ENCODE results near the gene CNTNAP2.

CNTNAP2 gene

DNA sequence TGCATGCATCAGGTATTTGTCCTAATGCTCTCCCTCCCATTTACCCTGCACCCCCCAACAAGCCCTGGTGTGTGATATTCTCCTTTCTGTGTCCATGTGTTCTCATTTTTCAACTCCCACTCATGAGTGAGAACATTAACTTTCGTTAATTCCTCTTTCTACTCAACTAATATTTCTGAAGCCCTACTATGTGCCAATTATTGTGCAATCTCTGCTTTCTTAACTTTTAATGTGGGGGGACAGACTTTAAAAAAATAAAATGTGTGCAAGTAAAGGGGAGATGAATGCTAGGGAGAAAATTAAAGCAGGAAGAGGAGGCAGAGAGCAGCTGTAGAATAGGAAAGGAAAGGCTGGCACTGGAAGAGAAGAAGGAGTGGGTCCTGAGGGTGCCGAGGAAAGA is 1520.0 kb downstream of the CNTNAP2 start:
- no peak for DNase-seq (ENCODE audit: extremely low spot score)
- ChIA-PET POLR2A (no interaction called here), CTCF (no interaction called here)
- no peak for TF ChIP-seq ARNT (IDR thresholded peaks at IDR 0.05)
- TF ChIP-seq ZNF384 (IDR thresholded peaks at IDR 0.05): no peak
- TF ChIP-seq, protein P1, sequence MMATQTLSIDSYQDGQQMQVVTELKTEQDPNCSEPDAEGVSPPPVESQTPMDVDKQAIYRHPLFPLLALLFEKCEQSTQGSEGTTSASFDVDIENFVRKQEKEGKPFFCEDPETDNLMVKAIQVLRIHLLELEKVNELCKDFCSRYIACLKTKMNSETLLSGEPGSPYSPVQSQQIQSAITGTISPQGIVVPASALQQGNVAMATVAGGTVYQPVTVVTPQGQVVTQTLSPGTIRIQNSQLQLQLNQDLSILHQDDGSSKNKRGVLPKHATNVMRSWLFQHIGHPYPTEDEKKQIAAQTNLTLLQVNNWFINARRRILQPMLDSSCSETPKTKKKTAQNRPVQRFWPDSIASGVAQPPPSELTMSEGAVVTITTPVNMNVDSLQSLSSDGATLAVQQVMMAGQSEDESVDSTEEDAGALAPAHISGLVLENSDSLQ (IDR thresholded peaks at IDR 0.05): no peak
- TF ChIP-seq FOXK2 (IDR thresholded peaks at IDR 0.05): no peak
- TF ChIP-seq LEF1 (IDR thresholded peaks at IDR 0.05; ENCODE audit: borderline replicate concordance): no peak

DNA sequence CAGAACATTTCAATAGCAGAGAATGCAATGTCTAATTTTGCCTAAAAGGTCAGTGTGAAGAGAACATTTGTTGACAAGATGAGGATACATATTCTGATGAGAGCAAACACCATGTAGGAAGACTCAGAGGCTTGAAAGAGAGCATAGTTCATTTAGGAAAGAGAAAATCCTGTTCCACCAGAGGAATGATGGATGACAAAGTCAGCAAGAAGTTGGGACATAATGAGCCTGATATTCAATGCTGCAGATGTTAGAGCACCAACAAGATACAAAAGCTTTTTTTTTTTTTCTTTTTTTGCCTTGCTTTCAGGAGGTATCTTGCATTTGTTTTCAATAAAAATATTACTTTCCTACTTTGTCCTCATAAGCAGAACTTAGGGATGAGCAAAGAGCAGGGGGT is 1522.0 kb downstream of the CNTNAP2 start:
- CTCF ChIA-PET: no interaction called here
- TF ChIP-seq ELF4 (IDR thresholded peaks at IDR 0.05) (no peak), FOXA1 (IDR thresholded peaks at IDR 0.05) (no peak), SUZ12 (IDR thresholded peaks at IDR 0.05) (no peak)
- POLR2A ChIA-PET: no interaction called here
- no peak for DNase-seq (ENCODE audit: extremely low spot score)

DNA sequence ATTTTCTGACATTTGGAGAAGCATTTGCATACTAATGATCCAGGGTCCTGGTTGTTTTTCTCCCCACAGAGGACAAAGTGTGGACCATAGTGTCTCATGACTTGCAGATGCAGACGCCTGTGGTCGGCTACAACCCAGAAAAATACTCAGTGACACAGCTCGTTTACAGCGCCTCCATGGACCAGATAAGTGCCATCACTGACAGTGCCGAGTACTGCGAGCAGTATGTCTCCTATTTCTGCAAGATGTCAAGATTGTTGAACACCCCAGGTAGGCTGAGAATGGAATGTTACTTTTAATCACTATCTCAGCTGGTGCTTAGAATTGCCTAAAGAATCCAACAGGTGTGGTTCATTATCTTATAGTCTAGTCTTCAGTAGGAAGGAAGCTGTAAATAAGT is 1522.4 kb downstream of the CNTNAP2 start:
- ChIA-PET CTCF (no interaction called here), POLR2A (no interaction called here)
- TF ChIP-seq FOXK2 (IDR thresholded peaks at IDR 0.05): no peak
- TF ChIP-seq BHLHE40 (IDR thresholded peaks at IDR 0.05; ENCODE audit: borderline replicate concordance): no peak
- TF ChIP-seq, protein P1 (IDR thresholded peaks at IDR 0.05): no peak
- DNase-seq (ENCODE audit: extremely low spot score): no peak

DNA sequence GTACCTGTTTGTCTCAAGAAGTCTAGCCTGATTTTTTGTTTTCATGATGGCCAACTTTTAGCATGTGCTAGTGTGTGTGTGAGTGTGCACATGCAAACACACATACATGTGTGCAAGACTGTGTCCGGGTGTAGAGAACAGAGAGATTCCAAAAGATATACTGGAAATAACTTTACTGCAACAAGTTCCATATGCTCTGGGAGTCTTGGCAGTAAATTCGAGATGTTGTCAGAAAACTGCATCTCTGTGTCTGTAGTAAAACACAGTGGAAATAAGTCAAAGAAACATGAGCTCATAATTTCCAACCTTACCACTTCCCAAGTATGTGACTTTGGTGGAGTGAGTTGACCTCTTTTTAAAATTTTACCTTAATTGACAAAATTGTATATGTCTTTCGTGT is 1523.2 kb downstream of the CNTNAP2 start:
- TF ChIP-seq ZNF384 (IDR thresholded peaks at IDR 0.05): no peak
- no peak for TF ChIP-seq BHLHE40 (IDR thresholded peaks at IDR 0.05; ENCODE audit: borderline replicate concordance)
- TF ChIP-seq, protein P1 (IDR thresholded peaks at IDR 0.05): no peak
- no peak for TF ChIP-seq SP1 (IDR thresholded peaks at IDR 0.05)
- TF ChIP-seq FOXK2 (IDR thresholded peaks at IDR 0.05): no peak
- TF ChIP-seq NFRKB (IDR thresholded peaks at IDR 0.05): no peak
- TF ChIP-seq SUZ12 (IDR thresholded peaks at IDR 0.05): no peak
- no peak for TF ChIP-seq CTBP1 (IDR thresholded peaks at IDR 0.05; ENCODE audit: borderline replicate concordance)
- no peak for TF ChIP-seq ELF4 (IDR thresholded peaks at IDR 0.05)
- no peak for TF ChIP-seq FOXM1 (IDR thresholded peaks at IDR 0.05; ENCODE audit: borderline replicate concordance)
- no peak for TF ChIP-seq ARNT (IDR thresholded peaks at IDR 0.05)
- no peak for TF ChIP-seq L3MBTL2 (conservative IDR thresholded peaks at IDR 0.05)
- TF ChIP-seq LEF1 (IDR thresholded peaks at IDR 0.05; ENCODE audit: borderline replicate concordance): no peak
- TF ChIP-seq FOXA1 (IDR thresholded peaks at IDR 0.05): no peak
- TF ChIP-seq HDGF (IDR thresholded peaks at IDR 0.05; ENCODE audit: borderline replicate concordance): no peak
- no peak for TF ChIP-seq TARDBP (IDR thresholded peaks at IDR 0.05)
- DNase-seq (ENCODE audit: extremely low spot score): no peak
- ChIA-PET POLR2A (no interaction called here), CTCF (interaction anchor here (0.6 kb wide), 1 partner anchor 557 kb away, joined by 4 read pairs; no protein-coding TSS in a partner anchor)

DNA sequence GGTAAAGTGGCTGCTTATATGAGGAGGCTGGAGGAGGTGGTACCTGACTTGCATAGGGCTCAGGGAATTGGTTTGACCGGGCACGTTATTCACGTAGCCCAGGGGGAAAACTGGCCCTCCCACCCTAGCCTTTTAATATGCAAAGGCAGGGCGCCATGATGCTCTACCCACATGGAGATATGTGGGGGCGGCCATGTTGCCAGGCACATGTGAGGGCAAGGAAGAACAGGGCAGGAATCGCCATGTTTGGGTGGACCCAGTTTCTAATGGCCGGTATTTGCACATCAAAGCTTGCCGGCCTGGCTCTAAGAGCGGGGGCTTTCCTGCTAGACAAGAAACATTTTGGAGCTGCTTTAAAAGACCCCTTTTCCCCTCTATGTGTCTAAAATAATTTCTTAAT is 1524.2 kb downstream of the CNTNAP2 start:
- no peak for DNase-seq (ENCODE audit: extremely low spot score)
- TF ChIP-seq SP1 (IDR thresholded peaks at IDR 0.05) (no peak), FOXA1 (IDR thresholded peaks at IDR 0.05) (no peak), BHLHE40 (IDR thresholded peaks at IDR 0.05; ENCODE audit: borderline replicate concordance) (no peak), HDGF (IDR thresholded peaks at IDR 0.05; ENCODE audit: borderline replicate concordance) (no peak), ARNT (IDR thresholded peaks at IDR 0.05) (no peak), TARDBP (IDR thresholded peaks at IDR 0.05) (no peak), SUZ12 (IDR thresholded peaks at IDR 0.05) (no peak)
- CTCF ChIA-PET: no interaction called here

DNA sequence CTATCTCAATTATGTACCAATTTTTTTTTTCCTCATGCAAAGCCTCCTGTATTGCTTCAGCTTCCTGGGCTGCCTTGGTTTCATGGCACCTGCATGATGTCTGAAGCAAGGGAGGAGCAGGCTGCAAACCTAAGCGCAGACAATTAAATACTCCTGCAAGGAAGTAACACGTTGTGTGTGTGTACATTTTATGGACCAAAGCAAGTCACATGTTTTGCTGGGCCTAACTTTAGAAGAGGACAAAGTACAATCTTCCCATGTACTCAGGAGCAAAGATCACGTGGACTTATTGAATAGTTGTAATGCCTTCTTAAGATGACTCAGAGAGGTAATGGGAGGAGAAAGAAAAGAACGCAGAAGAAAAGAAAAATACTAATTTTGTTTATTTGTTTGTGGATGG is 1530.0 kb downstream of the CNTNAP2 start:
- ChIA-PET POLR2A (no interaction called here), CTCF (no interaction called here)
- no peak for DNase-seq (ENCODE audit: extremely low spot score)
- TF ChIP-seq SP1 (IDR thresholded peaks at IDR 0.05) (no peak), TARDBP (IDR thresholded peaks at IDR 0.05) (no peak), FOXM1 (IDR thresholded peaks at IDR 0.05; ENCODE audit: borderline replicate concordance) (no peak), FOXK2 (IDR thresholded peaks at IDR 0.05) (no peak), L3MBTL2 (conservative IDR thresholded peaks at IDR 0.05) (no peak), ZNF384 (IDR thresholded peaks at IDR 0.05) (no peak), NFRKB (IDR thresholded peaks at IDR 0.05) (no peak), HDGF (IDR thresholded peaks at IDR 0.05; ENCODE audit: borderline replicate concordance) (no peak), ARNT (IDR thresholded peaks at IDR 0.05) (no peak), BHLHE40 (IDR thresholded peaks at IDR 0.05; ENCODE audit: borderline replicate concordance) (no peak), FOXA1 (IDR thresholded peaks at IDR 0.05) (no peak), CTBP1 (IDR thresholded peaks at IDR 0.05; ENCODE audit: borderline replicate concordance) (no peak), ELF4 (IDR thresholded peaks at IDR 0.05) (no peak), LEF1 (IDR thresholded peaks at IDR 0.05; ENCODE audit: borderline replicate concordance) (no peak)
- TF ChIP-seq, protein P1 (IDR thresholded peaks at IDR 0.05): no peak

More for the DNA sequence above, 1524.2 kb downstream of the CNTNAP2 start:
- POLR2A ChIA-PET: no interaction called here

DNA sequence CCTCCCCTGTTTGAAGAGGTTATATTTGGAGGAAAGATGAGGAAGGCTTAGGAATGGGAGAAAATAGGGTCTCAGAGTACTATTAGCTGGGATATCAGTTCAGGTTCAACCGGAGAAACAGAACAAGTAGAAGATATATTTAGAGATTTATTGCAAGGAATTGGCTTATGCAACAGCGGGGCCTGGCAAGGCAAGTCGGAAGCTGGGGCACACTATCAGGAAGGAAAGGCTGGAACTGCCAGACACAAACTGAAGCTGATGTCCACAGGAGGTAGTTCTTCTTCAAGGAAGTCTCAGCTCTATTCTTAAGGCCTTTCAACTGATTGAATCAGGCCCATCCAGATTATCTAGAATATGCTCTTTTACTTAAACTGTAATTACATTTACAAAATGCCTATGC is 1534.4 kb downstream of the CNTNAP2 start:
- DNase-seq (ENCODE audit: extremely low spot score): no peak
- TF ChIP-seq HDGF (IDR thresholded peaks at IDR 0.05; ENCODE audit: borderline replicate concordance) (no peak), ELF4 (IDR thresholded peaks at IDR 0.05) (no peak), ZNF384 (IDR thresholded peaks at IDR 0.05) (no peak), TARDBP (IDR thresholded peaks at IDR 0.05) (no peak), LEF1 (IDR thresholded peaks at IDR 0.05; ENCODE audit: borderline replicate concordance) (no peak), L3MBTL2 (conservative IDR thresholded peaks at IDR 0.05) (no peak), SP1 (IDR thresholded peaks at IDR 0.05) (no peak), BHLHE40 (IDR thresholded peaks at IDR 0.05; ENCODE audit: borderline replicate concordance) (no peak), NFRKB (IDR thresholded peaks at IDR 0.05) (no peak), ARNT (IDR thresholded peaks at IDR 0.05) (no peak), FOXK2 (IDR thresholded peaks at IDR 0.05) (no peak)
- TF ChIP-seq, protein P1 (IDR thresholded peaks at IDR 0.05): no peak
- ChIA-PET POLR2A (no interaction called here), CTCF (no interaction called here)
